DMS 273 treated with DMSO at 0.1 percent for 48 hours (cell line): ENCODE data around the gene LMF1.

ENCODE experiments used
- DNase-seq: peaks from one replicate; lab custom pipeline; 2025; lab: John Stamatoyannopoulos, UW

The LMF1 gene

DNA sequence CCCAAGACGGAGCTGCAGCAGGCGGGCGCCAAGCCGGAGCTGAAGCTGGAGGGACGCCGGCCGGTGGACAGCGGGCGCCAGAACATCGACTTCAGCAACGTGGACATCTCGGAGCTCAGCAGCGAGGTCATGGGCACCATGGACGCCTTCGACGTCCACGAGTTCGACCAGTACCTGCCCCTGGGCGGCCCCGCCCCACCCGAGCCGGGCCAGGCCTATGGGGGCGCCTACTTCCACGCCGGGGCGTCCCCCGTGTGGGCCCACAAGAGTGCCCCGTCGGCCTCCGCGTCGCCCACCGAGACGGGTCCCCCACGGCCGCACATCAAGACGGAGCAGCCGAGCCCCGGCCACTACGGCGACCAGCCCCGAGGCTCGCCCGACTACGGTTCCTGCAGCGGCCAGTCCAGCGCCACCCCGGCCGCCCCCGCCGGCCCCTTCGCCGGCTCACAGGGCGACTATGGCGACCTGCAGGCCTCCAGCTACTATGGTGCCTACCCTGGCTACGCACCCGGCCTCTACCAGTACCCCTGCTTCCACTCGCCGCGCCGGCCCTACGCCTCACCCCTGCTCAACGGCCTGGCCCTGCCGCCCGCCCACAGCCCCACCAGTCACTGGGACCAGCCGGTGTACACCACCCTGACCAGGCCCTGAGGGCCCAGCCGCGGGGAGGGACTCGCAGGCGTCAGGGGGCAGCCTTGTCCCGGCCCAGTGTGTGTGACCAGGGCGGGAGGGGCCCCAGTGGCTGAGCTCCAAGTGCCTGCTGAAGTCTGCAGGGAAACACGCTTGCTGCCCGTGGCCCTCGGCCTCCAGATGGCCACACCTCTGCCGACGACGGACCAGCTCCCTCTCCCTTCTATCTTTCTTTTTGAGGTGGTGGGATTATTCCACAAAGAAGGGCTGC lies 14.2 kb upstream of the LMF1 start:
- DNase-seq = no peak

DNA sequence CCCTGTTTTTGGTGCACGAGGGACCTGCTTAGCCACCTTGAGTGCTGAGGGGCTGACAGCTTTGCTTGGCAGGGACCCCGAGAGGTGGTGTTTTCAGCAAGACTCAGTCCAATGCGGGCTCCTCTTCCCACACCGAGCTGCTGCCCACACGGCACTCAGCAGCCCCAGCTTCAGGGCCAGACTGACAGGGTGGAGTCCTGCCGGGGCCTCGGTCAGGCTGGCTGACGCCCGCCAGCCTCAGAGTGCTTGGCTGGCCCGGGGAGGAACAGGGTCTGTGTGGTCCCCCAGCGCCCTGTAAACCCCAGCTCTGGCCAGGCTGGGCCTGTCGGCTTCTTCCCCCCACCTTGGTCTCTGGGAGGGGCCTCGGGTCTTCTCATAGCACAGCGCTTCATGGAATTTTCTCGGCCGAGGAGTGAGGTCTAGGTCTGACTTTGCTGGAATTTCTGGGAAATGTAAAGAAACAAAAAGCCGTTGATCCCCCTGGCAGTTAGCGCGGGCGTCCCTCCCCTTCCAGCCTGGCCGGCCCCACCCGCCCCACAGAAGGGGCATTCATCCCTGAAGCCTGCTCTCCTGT lies 13.4 kb upstream of the LMF1 start:
- DNase-seq = no peak

DNA sequence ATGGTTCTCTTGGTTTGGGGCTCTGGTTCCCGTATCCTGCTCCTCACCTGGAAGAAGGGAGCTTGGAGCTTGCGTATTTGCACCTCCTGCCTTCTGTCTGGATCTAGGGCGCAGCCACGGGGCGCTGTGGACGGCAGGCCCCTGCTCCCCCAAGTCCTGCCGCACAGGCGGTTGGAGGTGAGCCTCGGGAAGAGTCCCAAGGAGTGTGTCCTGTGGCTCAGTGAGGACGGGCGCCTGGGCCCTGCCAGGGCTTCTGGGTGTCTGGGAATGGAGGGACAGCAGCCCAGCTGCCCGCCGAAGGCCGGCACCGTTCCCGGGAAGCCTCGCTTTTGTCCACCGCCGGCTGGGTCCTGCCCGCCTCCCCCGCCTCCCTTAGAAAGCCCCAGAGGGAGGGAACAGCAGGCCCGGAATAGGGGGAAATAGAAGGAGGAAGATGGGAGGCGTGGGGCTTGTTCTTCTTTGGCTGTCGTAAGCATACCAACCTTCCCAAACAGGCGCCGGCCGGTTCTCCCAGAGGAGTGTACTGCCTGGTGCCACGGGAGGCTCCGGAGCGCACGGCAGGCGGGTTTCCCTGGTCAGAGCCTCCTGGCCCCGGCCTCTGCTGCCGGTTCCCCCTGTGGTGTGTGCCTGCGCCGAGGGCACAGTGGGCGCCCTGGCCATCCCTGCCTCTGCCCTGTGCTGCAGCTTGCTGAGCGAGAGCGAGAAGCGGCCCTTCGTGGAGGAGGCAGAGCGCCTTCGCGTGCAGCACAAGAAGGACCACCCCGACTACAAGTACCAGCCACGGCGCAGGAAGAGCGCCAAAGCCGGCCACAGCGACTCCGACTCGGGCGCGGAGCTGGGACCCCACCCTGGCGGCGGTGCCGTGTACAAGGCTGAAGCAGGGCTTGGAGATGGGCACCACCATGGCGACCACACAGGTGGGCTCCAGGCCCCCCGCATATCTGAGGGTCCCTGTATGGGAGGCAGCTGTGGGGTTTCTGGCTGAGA lies 12.6 kb upstream of the LMF1 start:
- DNase-seq = no peak

- no peak for DNase-seq
Observed at GRCh38 chr16:982145-983043, 11.6 kb upstream of the LMF1 start.

GRCh38 chr16:981695-982144 lies 10.9 kb upstream of the LMF1 start, which contains the start of gene SOX8:
Gene SOX8, plus strand, starts transcription at chr16:981770. Its CDS starts 153 bp downstream, at chr16:981923.
- no peak for DNase-seq

- no peak for DNase-seq
Observed at GRCh38 chr16:980595-980854, 9.7 kb upstream of the LMF1 start.

- DNase-seq = no peak
Observed at GRCh38 chr16:979859-980594, 9.2 kb upstream of the LMF1 start.

DNA sequence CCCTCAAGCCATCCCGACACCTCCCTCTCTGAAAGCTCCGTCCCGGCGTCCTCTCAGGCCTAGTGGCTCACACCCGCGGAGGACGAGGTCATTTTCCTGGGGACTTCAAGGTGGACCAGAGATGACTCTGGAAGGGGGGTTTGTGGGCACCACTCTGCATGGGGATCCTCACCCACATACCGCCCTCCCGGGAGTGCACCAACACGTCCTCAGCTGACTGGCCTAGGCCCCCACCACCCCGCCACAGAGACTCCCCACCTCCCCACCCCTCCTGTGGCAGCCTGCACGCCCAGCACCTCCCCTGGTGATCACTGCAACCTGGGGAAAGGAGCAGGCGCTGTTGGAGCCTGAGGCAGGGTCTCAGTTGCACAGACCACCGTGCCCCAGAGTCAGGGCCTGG lies 8.4 kb upstream of the LMF1 start:
- DNase-seq = no peak

DNA sequence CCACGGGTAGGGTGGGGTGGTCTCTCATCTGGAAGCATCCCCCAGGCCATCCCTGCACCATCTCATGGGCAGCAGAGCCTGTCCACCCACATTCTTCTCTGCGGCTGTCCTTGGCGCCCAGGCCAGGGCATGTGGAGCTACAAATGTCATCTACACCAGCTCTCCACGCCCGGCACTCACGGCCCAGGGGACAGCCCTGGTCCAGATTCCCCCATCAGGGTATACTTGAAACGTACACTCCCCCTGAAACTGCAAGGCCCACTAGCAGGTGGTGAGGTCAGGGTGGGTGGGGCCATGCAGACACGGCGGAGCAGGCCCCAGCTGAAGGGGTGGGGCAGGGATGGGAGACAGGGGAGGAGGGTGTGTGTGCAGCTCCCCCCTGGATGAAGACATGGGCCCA lies 7.6 kb upstream of the LMF1 start:
- DNase-seq = no peak

- no peak for DNase-seq
Observed at GRCh38 chr16:977896-978295, 7.1 kb upstream of the LMF1 start.

GRCh38 chr16:977081-977701 lies 6.4 kb upstream of the LMF1 start:
- no peak for DNase-seq

- no peak for DNase-seq
Observed at GRCh38 chr16:976389-976931, 5.7 kb upstream of the LMF1 start.

GRCh38 chr16:975291-975690 lies 4.5 kb upstream of the LMF1 start:
- no peak for DNase-seq

GRCh38 chr16:974611-975261 lies 4.0 kb upstream of the LMF1 start:
- DNase-seq = no peak

DNA sequence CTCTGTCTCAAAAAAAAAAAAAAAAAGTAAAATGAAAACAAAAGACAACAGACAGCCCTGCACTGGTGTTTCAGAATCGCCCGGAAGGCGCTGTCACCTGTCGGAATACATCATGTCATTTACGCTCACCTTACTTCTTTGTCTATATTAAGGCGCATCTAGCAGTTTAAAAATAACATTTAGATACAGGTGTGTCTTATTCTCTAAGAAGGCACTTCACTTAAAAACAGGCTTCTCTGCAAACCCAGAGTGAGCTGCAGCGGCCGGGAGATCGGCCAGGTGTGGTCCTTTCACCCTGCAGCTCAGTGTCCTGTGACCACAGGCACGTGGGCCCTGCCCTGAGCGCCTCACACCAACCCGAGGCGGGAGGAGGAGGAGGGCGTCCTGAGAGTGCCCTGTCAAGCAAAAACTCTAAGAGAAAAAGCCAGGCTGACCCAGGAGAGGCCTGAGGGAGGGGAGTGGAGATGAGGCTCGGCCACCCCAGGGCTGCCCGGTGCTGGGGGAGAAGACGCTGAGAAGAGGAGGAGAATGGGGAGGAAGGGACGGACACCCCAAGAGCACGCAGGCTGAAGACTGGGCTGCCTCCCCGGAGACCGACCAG lies 3.3 kb upstream of the LMF1 start:
- DNase-seq = no peak

GRCh38 chr16:973366-973765 lies 2.6 kb upstream of the LMF1 start:
- no peak for DNase-seq

- no peak for DNase-seq
Observed at GRCh38 chr16:972316-973002, 1.7 kb upstream of the LMF1 start.

GRCh38 chr16:971981-972315 lies 1.2 kb upstream of the LMF1 start:
- no peak for DNase-seq

- DNase-seq = no peak
Observed at GRCh38 chr16:971582-971905, 760 bp upstream of the LMF1 start.
